Epithelial cell of esophagus (primary cell): Measurements from ENCODE around the gene GPC5.

Experiments used
- DNase-seq: peaks from one replicate; pipeline ENCODE4 v3.0.0; 2010; ENCODE audit warnings: low read depth
- H3K4me3 ChIP-seq: 2 replicates; pipeline ENCODE4 v1.5.1; 2011; ENCODE audit warnings: mild to moderate bottlenecking, low read length, control low read depth
- CTCF ChIP-seq: IDR thresholded peaks from 2 replicates; pipeline ENCODE4 v1.5.1; 2011; ENCODE audit warnings: low read depth, mild to moderate bottlenecking, low read length, control low read depth, inconsistent platforms; ENCODE audit not compliant: insufficient read depth; ENCODE audit errors: missing control alignments

The GPC5 gene

GRCh38 chr13:92444244-92444643, 1045.8 kb downstream of the GPC5 start:
- H3K4me3 ChIP-seq: no peak overlapping the region
- DNase-seq: no peak
- TF ChIP-seq CTCF: no peak

- no peak for TF ChIP-seq CTCF
- no peak for DNase-seq
These were observed 1052.6 kb downstream of the GPC5 start for GRCh38 chr13:92451060-92451459.

GRCh38 chr13:92452840-92453239, 1054.4 kb downstream of the GPC5 start:
- TF ChIP-seq CTCF: no peak
- no peak for DNase-seq
- no peak overlapping the region for H3K4me3 ChIP-seq

More at GRCh38 chr13:92451060-92451459, 1052.6 kb downstream of the GPC5 start:
- H3K4me3 ChIP-seq: no peak overlapping the region

GRCh38 chr13:92459306-92459705, 1060.9 kb downstream of the GPC5 start:
- no peak overlapping the region for H3K4me3 ChIP-seq
- no peak for DNase-seq

GRCh38 chr13:92460479-92460878, 1062.1 kb downstream of the GPC5 start:
- TF ChIP-seq CTCF: no peak
- no peak for DNase-seq
- H3K4me3 ChIP-seq: no peak overlapping the region

More at GRCh38 chr13:92459306-92459705, 1060.9 kb downstream of the GPC5 start:
- no peak for TF ChIP-seq CTCF

GRCh38 chr13:92461402-92461801, 1063.0 kb downstream of the GPC5 start:
- no peak for TF ChIP-seq CTCF
- H3K4me3 ChIP-seq: no peak overlapping the region
- DNase-seq: no peak

- no peak for DNase-seq
- no peak for TF ChIP-seq CTCF
- no peak overlapping the region for H3K4me3 ChIP-seq
These were observed 1063.4 kb downstream of the GPC5 start for GRCh38 chr13:92461831-92462230.
